ENCODE measurements around the gene CYFIP1. TPM values are rescaled to one million over a fixed set of nuclear protein-coding genes. Genes with fewer than 3 reads are reported as not detected.

Gene CYFIP1
- total and polyA plus RNA-seq, 9 of the 15 experiments (the other 6 are each of a cell fraction or from before 2014, with no cell fraction given), result 3.8 to 59.8 (median 28.3) TPM

DNA sequence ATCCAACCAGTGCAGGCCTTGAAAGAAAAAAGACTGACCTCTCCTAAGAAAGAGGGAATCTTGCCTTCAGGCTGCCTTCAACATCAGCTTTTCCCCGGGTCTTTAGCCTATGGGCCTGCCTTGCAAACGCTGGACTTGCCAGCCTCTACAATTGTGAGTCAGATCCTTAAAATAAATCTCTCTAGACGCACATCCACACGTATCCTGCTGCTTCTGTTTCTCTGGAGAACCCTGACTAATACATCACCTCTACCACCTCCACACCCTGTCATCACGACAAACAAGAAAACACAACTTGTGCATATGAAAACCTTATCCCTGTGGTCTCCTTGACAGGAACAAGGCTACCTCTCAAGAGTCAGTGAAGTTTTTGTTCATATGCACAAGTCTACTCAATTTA is 11.8 kb downstream of the CYFIP1 start (continued):
- TF ChIP-seq, protein P1, sequence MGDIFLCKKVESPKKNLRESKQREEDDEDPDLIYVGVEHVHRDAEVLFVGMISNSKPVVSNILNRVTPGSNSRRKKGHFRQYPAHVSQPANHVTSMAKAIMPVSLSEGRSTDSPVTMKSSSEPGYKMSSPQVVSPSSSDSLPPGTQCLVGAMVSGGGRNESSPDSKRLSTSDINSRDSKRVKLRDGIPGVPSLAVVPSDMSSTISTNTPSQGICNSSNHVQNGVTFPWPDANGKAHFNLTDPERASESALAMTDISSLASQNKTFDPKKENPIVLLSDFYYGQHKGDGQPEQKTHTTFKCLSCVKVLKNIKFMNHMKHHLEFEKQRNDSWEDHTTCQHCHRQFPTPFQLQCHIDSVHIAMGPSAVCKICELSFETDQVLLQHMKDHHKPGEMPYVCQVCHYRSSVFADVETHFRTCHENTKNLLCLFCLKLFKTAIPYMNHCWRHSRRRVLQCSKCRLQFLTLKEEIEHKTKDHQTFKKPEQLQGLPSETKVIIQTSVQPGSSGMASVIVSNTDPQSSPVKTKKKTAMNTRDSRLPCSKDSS (IDR thresholded peaks at IDR 0.05; ENCODE audit: low read depth, partially characterized antibody), result no peak

DNA sequence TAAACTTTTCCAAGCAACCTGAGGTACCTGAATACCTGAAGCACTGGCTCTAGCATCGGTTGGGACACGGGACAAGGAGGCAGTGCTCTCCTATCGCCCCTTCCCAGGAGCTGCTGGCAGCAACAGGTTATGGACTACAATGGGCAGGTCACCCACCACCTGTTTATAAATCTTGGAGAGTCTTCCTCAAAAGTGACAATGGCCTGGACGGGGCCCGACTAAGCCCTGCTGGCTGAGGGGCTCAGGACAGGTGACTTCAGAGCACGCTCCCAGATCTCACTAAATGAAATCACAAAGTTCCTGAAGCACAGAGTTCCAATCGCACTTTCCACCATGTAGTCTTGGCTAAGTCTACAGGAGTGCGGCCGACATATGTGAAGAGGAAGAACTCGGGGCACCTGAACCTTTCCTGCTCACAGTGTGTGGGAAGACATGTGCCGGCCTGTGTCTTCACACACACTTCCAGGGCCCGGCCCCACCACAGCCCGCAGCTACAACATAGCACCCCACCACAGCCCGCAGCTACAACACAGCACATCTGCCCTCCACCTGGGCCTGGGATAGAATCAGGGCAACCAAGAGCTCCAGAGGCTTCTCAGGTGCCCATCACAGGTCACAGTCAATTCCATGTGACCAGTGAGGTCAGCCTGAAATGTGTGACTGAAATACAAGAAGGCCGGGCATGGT is 12.9 kb downstream of the CYFIP1 start:
- intact Hi-C loops (cut with micrococcal nuclease) (no loop called here), in situ Hi-C loops (cut with MboI) (no loop called here)
- H2AFZ ChIP-seq (ENCODE audit: low read depth, low read length), result no peak overlapping the region
- H3K4me3 ChIP-seq, result no peak overlapping the region
- CTCF ChIA-PET (ENCODE audit: low intra/inter-chr PET ratio), result no interaction called here
- peaks cover 0 to 5% of the 10 kb centered on the region in 2 experiments; a peak in 2 of 5 replicates for H3K4me1 ChIP-seq (replicated peaks in 1 of 2; ENCODE audit: control insufficient read depth in 2 of 2, insufficient read depth in 2 of 2, low read length in 2 of 2)
- H3K9me1 ChIP-seq (ENCODE audit: control insufficient read depth, insufficient read depth, low read length), result peaks cover 3% of the 10 kb centered on the region
- DNase-seq (ENCODE audit: extremely low read depth in 1 of 4, low spot score in 3 of 4) (no peak), FAIRE-seq (no peak), ATAC-seq (no peak)
- no peaks in the 10 kb centered on the region for H3K27me3 ChIP-seq (ENCODE audit: control insufficient read depth in 2 of 2, insufficient read depth in 2 of 2, low read length in 2 of 2)
- POLR2A ChIA-PET, result interaction anchor here (0.7 to 1.0 kb wide), 2 partner anchors 10 to 11 kb away, joined by 3 read pairs; no protein-coding TSS in a partner anchor
- peaks cover 4% of the 10 kb centered on the region; the same call in 1 of the 2 replicates for H4K20me1 ChIP-seq (replicated peaks; ENCODE audit: control insufficient read depth, insufficient read depth, low read length)
- 75% methylated on average over 15 of the region's 15 CpGs for WGBS (ENCODE audit: insufficient coverage, low coverage, missing lambda C conversion rate)
- H3K79me2 ChIP-seq (ENCODE audit: control insufficient read depth, insufficient read depth, low read length), result peaks cover 30% of the 10 kb centered on the region
- H3K4me2 ChIP-seq (ENCODE audit: insufficient read depth, low read length), result no peak overlapping the region
- H3K36me3 ChIP-seq (ENCODE audit: control insufficient read depth, insufficient read depth, low read length), result no peaks in the 10 kb centered on the region
- BruUV-seq (replicated peaks), result no TSS peak
- no peak overlapping the region for H3K27ac ChIP-seq (ENCODE audit: extremely low read depth, low read depth, low read length)
- no peak overlapping the region for H3K9ac ChIP-seq (ENCODE audit: insufficient read depth in 1 of 2, low read depth in 2 of 2, low read length in 2 of 2)
- no peaks in the 10 kb centered on the region for H3K9me3 ChIP-seq (replicated peaks; ENCODE audit: control insufficient read depth, insufficient read depth, low read depth, low read length)
- TF ChIP-seq CBX2 (IDR thresholded peaks at IDR 0.05; ENCODE audit: insufficient read depth, low read length, poor library complexity, severe bottlenecking) (no peak), ZBTB8A (IDR thresholded peaks at IDR 0.05; ENCODE audit: partially characterized antibody) (no peak), RFX7 (CRISPR knock-in tag; IDR thresholded peaks at IDR 0.05) (no peak), ARID1B (IDR thresholded peaks at IDR 0.05) (no peak), SNIP1 (IDR thresholded peaks at IDR 0.05; ENCODE audit: low read depth) (no peak), TCF7L2 (IDR thresholded peaks at IDR 0.05; ENCODE audit: low read depth, low read length) (no peak), RBM22 (IDR thresholded peaks at IDR 0.05; ENCODE audit: low read depth, low read length, poor library complexity, severe bottlenecking) (no peak), CBFA2T3 (IDR thresholded peaks at IDR 0.05) (no peak), ASH1L (IDR thresholded peaks at IDR 0.05; ENCODE audit: borderline replicate concordance, low read depth, partially characterized antibody) (no peak), CHD2 (IDR thresholded peaks at IDR 0.05; ENCODE audit: low read depth, low read length) (no peak), L3MBTL2 (IDR thresholded peaks at IDR 0.05) (no peak), HNRNPLL (IDR thresholded peaks at IDR 0.05; ENCODE audit: low read depth, low read length, poor library complexity, severe bottlenecking) (no peak), ATF7 (IDR thresholded peaks at IDR 0.05) (no peak), BDP1 (IDR thresholded peaks at IDR 0.05; ENCODE audit: insufficient read depth, insufficient read length) (no peak), SMAD2 (IDR thresholded peaks at IDR 0.05; ENCODE audit: low read depth, low read length) (no peak), FOXJ2 (tag; IDR thresholded peaks at IDR 0.05) (no peak), RFX1 (IDR thresholded peaks at IDR 0.05) (no peak), GATAD2A (IDR thresholded peaks at IDR 0.05) (no peak)
- TF ChIP-seq, protein P2, sequence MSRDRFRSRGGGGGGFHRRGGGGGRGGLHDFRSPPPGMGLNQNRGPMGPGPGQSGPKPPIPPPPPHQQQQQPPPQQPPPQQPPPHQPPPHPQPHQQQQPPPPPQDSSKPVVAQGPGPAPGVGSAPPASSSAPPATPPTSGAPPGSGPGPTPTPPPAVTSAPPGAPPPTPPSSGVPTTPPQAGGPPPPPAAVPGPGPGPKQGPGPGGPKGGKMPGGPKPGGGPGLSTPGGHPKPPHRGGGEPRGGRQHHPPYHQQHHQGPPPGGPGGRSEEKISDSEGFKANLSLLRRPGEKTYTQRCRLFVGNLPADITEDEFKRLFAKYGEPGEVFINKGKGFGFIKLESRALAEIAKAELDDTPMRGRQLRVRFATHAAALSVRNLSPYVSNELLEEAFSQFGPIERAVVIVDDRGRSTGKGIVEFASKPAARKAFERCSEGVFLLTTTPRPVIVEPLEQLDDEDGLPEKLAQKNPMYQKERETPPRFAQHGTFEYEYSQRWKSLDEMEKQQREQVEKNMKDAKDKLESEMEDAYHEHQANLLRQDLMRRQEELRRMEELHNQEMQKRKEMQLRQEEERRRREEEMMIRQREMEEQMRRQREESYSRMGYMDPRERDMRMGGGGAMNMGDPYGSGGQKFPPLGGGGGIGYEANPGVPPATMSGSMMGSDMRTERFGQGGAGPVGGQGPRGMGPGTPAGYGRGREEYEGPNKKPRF (IDR thresholded peaks at IDR 0.05; ENCODE audit: low read depth, low read length), result no peak

Measured in K562 (cell line).